ENCODE data around the gene TFEC.
"Not testable (repeated sequence)": the region's sequence is repeated elsewhere in the genome, so short reads cannot be mapped to it uniquely, and the experiment has no call there.

TFEC gene

GRCh38 chr7:115932880-115933279 is 97.7 kb downstream of the TFEC start:
- DNase-seq (ENCODE audit: low read depth in 2 of 2, low spot score in 1 of 2) = no peak

GRCh38 chr7:115930184-115930583 is 100.4 kb downstream of the TFEC start:
- not testable (repeated sequence) for DNase-seq (ENCODE audit: low read depth in 2 of 2, low spot score in 1 of 2)

- DNase-seq (ENCODE audit: low read depth in 2 of 2, low spot score in 1 of 2) = not testable (repeated sequence)
Observed at GRCh38 chr7:115929736-115930135, 100.8 kb downstream of the TFEC start.

GRCh38 chr7:115924411-115924810 is 106.2 kb downstream of the TFEC start:
- DNase-seq (ENCODE audit: low read depth in 2 of 2, low spot score in 1 of 2) = no peak

- DNase-seq (ENCODE audit: low read depth in 2 of 2, low spot score in 1 of 2) = no peak
Observed at GRCh38 chr7:115920367-115920766, 110.2 kb downstream of the TFEC start.

- no peak for DNase-seq (ENCODE audit: low read depth in 2 of 2, low spot score in 1 of 2)
Observed at GRCh38 chr7:115914951-115915350, 115.6 kb downstream of the TFEC start.

GRCh38 chr7:115911465-115911864 is 119.1 kb downstream of the TFEC start:
- DNase-seq (ENCODE audit: low read depth in 2 of 2, low spot score in 1 of 2) = no peak

- DNase-seq (ENCODE audit: low read depth in 2 of 2, low spot score in 1 of 2) = no peak
Observed at GRCh38 chr7:115910541-115911164, 119.9 kb downstream of the TFEC start.

- no peak for DNase-seq (ENCODE audit: low read depth in 2 of 2, low spot score in 1 of 2)
Observed at GRCh38 chr7:115906731-115907130, 123.8 kb downstream of the TFEC start.

- no peak for DNase-seq (ENCODE audit: low read depth in 2 of 2, low spot score in 1 of 2)
Observed at GRCh38 chr7:115889669-115889984, 140.9 kb downstream of the TFEC start.

GRCh38 chr7:115888981-115889668 is 141.4 kb downstream of the TFEC start:
- no peak for DNase-seq (ENCODE audit: low read depth in 2 of 2, low spot score in 1 of 2)

GRCh38 chr7:115885550-115885949 is 145.0 kb downstream of the TFEC start:
- DNase-seq (ENCODE audit: low read depth in 2 of 2, low spot score in 1 of 2) = no peak
